Measurements from ENCODE around the gene CAPZA2.

- TF ChIP-seq CTCF (conservative IDR thresholded peaks at IDR 0.05; ENCODE audit: low read depth in 2 of 2) (no peak), EZH2 (IDR thresholded peaks at IDR 0.05; ENCODE audit: low read depth, unreplicated experiment) (no peak), POLR2AphosphoS5 (IDR thresholded peaks at IDR 0.05; ENCODE audit: low read depth) (no peak), CREB1 (CRISPR knock-in tag; IDR thresholded peaks at IDR 0.05; ENCODE audit: low read depth) (no peak), JUNB (IDR thresholded peaks at IDR 0.05; ENCODE audit: unreplicated experiment) (no peak)
Measured at GRCh38 chr7:116836911-116837310, 25.5 kb upstream of the CAPZA2 start.

Measured in GM23338 (cell line).